Measurements from ENCODE around the gene GRK5. TPM values are rescaled to one million over a fixed set of nuclear protein-coding genes. Genes with fewer than 3 reads are reported as not detected.

The GRK5 gene
- total and polyA plus RNA-seq, 3 experiments from 2014 or later: 7.7 to 13.8 (median 13.6) TPM

DNA sequence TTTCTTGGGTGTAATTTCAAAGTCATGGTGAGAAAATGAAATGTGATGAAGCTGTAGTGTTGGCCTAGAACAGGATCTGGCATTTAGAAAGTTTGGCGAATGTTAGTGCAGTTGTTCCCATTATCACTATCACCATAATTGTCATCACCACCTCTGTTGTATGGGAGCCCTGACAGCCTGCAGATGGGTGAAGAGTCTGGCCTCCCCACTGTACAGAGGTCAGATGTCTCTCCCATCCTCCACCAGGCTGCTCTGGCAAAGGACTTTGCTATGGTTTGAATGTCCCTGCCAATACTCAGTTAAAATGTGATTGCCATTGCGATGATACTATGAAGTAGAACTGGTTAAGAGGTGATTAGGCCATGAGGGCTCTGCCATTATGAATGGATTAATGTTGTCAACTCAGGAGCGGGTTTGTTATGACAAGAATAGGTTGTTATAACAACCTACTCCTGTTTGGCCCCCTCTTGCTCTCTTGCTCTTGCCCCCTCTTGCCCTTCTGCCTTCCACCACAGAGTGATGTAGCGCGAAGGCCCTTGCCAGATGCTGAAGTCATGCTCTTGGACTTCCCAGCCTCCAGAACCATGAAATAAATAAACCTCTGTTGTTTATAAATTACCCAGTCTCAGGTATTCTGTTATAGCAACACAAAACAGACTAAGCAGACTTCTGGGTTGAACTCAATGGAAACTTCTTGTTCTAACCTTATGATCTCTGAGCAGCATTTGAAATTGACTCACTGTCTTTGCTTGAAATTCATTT, 90.0 kb downstream of the GRK5 start:
- peaks cover 0 to 18% (median 13%) of the 10 kb centered on the region in 3 donors for H3K36me3 Mint-ChIP-seq
- H3K4me3 ChIP-seq (ENCODE audit: low read length): no peak overlapping the region
- H3K27ac ChIP-seq (ENCODE audit: low read depth, low read length): no peak overlapping the region
- H3K4me1 ChIP-seq (ENCODE audit: insufficient read depth, low read length): peaks cover 57% of the 10 kb centered on the region
- H3K9me3 Mint-ChIP-seq: peaks cover 0 to 5% (median 0%) of the 10 kb centered on the region in 5 donors
- peak overlapping the region in 2 of 8 donors; percentile 26 to 90 for H3K27ac Mint-ChIP-seq
- no peaks in the 10 kb centered on the region for H3K27me3 Mint-ChIP-seq
- H3K4me3 Mint-ChIP-seq: no peak overlapping the region
- no peaks in the 10 kb centered on the region for H3K36me3 ChIP-seq (ENCODE audit: insufficient read depth, low read length)
- peaks cover 51 to 58% (median 58%) of the 10 kb centered on the region in 3 donors for H3K4me1 Mint-ChIP-seq
- CTCF ChIA-PET: interaction anchor here (3.3 kb wide), 1 partner anchor 90 kb away, joined by 12 read pairs; the partner anchor contains the start of gene GRK5
- DNase-seq: no peak
- no peaks in the 10 kb centered on the region for H3K27me3 ChIP-seq (ENCODE audit: insufficient read depth, low read length, poor library complexity, severe bottlenecking)
- POLR2A ChIA-PET: no interaction called here
- H3K9me3 ChIP-seq (ENCODE audit: low read length): no peaks in the 10 kb centered on the region

DNA sequence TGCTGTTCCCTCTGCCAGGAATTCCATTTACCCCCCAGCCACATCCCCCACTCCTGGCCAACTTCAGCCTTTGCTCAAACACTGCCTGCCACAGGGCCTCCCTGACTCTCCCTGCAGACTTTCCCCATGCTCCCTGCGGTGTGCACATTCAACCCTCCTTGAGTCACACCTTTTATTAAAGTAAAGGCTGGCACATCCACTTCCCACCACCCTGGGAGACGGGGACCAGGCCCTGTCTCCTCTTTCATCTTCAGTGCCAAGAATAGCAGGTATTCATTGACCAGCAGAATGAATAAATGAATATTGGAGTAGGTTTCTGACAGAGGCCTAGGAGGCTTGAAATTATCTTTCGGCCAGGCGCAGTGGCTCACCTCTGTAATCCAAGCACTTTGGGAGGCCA, 91.4 kb downstream of the GRK5 start:
- Mint-ChIP-seq H3K4me1 (peaks cover 51 to 58% (median 57%) of the 10 kb centered on the region in 3 donors), H3K27me3 (no peaks in the 10 kb centered on the region), H3K36me3 (peaks cover 0 to 18% (median 13%) of the 10 kb centered on the region in 3 donors), H3K27ac (peak overlapping the region in 3 of 8 donors; percentile 29 to 92 (median 72)), H3K4me3 (no peak overlapping the region), H3K9me3 (peaks cover 0 to 5% (median 0%) of the 10 kb centered on the region in 5 donors)
- POLR2A ChIA-PET: no interaction called here
- Histone ChIP-seq H3K27me3 (ENCODE audit: insufficient read depth, low read length, poor library complexity, severe bottlenecking) (no peaks in the 10 kb centered on the region), H3K36me3 (ENCODE audit: insufficient read depth, low read length) (no peaks in the 10 kb centered on the region), H3K4me1 (ENCODE audit: insufficient read depth, low read length) (peaks cover 57% of the 10 kb centered on the region), H3K27ac (ENCODE audit: low read depth, low read length) (no peak overlapping the region), H3K4me3 (ENCODE audit: low read length) (no peak overlapping the region), H3K9me3 (ENCODE audit: low read length) (no peaks in the 10 kb centered on the region)
- CTCF ChIA-PET: interaction anchor here (3.3 kb wide), 1 partner anchor 92 kb away, joined by 12 read pairs; the partner anchor contains the start of gene GRK5
- DNase-seq: no peak

DNA sequence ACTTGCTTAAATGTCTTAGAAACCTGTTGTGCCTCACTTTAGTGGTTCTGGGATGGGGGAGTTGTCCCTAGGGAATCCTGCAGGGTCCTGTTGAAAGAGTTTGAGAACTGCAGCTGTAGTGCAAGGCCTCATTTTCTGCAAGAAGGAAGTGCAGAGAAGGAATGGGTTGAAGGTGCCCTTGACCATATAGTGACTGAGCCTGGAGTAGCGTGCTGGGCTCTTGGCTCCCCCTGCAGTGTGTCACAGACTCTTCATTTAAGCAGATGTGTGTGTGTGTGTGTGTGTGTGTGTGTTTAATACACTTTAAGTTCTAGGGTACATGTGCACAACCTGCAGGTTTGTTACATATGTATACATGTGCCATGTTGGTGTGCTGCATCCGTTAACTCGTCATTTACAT, 92.2 kb downstream of the GRK5 start:
- Mint-ChIP-seq H3K9me3 (peaks cover 0 to 5% (median 0%) of the 10 kb centered on the region in 5 donors), H3K4me1 (peaks cover 52 to 62% (median 57%) of the 10 kb centered on the region in 3 donors), H3K4me3 (peak overlapping the region in 1 of 7 donors; percentile 12), H3K36me3 (peaks cover 0 to 18% (median 13%) of the 10 kb centered on the region in 3 donors), H3K27ac (peak overlapping the region in 3 of 8 donors; percentile 26 to 96 (median 83)), H3K27me3 (no peaks in the 10 kb centered on the region)
- Histone ChIP-seq H3K27ac (ENCODE audit: low read depth, low read length) (no peak overlapping the region), H3K4me1 (ENCODE audit: insufficient read depth, low read length) (peaks cover 57% of the 10 kb centered on the region), H3K27me3 (ENCODE audit: insufficient read depth, low read length, poor library complexity, severe bottlenecking) (no peaks in the 10 kb centered on the region), H3K9me3 (ENCODE audit: low read length) (no peaks in the 10 kb centered on the region), H3K36me3 (ENCODE audit: insufficient read depth, low read length) (no peaks in the 10 kb centered on the region), H3K4me3 (ENCODE audit: low read length) (no peak overlapping the region)
- ChIA-PET CTCF (interaction anchor here (1.0 kb wide), 1 partner anchor 92 kb away, joined by 3 read pairs; the partner anchor contains the start of gene GRK5), POLR2A (interaction anchor here (0.6 kb wide), 1 partner anchor 64 kb away, joined by 3 read pairs; no protein-coding TSS in a partner anchor)
- no peak for DNase-seq

DNA sequence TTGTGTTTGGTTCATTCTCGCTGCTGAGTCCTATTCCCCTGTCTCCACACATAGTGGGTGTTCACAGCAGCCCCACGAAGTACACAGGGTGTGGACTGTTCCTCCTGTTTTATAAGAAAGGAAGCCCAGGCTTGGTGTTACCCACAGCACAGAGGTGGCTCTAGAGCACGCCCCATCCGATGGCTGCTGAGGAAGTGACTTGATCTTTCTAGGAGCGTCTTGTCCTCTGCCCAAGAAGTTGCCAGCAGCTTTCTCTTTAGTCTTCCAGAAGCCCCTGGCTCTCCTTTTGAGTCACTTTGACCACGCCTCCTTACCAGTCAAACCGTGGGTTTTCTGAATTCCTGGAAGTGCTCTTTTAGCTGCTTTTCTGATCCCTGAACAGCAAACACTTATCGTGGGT, 94.0 kb downstream of the GRK5 start:
- CTCF ChIA-PET: interaction anchor here (9.4 kb wide), 1 partner anchor 92 kb away, joined by 112 read pairs; the partner anchor contains the start of gene GRK5
- peak overlapping the region; percentile 49 for H3K4me3 ChIP-seq (ENCODE audit: low read length)
- peaks cover 70 to 81% (median 70%) of the 10 kb centered on the region in 3 donors for H3K4me1 Mint-ChIP-seq

DNA sequence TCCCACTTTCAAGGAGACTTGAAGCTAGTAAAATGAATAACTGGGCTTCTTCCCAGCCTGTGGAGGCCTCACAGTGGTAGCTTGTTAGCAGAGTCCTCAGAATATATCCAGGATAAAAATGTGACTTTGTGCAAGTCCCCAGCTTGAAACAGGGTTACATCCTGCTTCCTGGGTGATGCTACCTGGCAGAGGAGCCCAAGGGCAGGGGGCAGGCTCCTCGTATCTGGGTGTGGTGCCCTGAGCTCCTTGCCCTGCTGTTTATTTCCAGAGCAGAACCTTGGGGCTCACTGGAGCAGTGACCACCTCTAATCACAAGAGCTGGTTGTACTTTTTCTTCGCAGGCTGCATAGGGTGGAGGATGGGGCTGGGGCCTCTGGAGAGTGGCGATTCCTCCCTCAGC, 94.8 kb downstream of the GRK5 start:
- Mint-ChIP-seq H3K27me3 (peaks cover 0 to 3% of the 10 kb centered on the region in 2 donors), H3K9me3 (peaks cover 0 to 5% (median 0%) of the 10 kb centered on the region in 5 donors), H3K36me3 (peaks cover 0 to 7% (median 7%) of the 10 kb centered on the region in 3 donors), H3K27ac (peak overlapping the region; percentile 44 to 97 (median 95)), H3K4me3 (peak overlapping the region in 6 of 7 donors; percentile 27 to 79 (median 66)), H3K4me1 (peaks cover 76 to 85% (median 78%) of the 10 kb centered on the region in 3 donors)
- no peaks in the 10 kb centered on the region for H3K27me3 ChIP-seq (ENCODE audit: insufficient read depth, low read length, poor library complexity, severe bottlenecking)
- H3K36me3 ChIP-seq (ENCODE audit: insufficient read depth, low read length): no peaks in the 10 kb centered on the region
- POLR2A ChIA-PET: interaction anchor here (0.6 to 0.7 kb wide), 2 partner anchors 91 to 349 kb away, joined by 3 to 4 read pairs; partner anchors contain the start of gene BAG3
- CTCF ChIA-PET: interaction anchor here (0.7 to 9.4 kb wide), 3 partner anchors 31 to 189 kb away, joined by 3 to 112 read pairs (median 3); partner anchors contain the start of gene GRK5
- H3K4me1 ChIP-seq (ENCODE audit: insufficient read depth, low read length): peaks cover 84% of the 10 kb centered on the region
- no peak overlapping the region for H3K27ac ChIP-seq (ENCODE audit: low read depth, low read length)
- DNase-seq: no peak
- peak overlapping the region; percentile 49 for H3K4me3 ChIP-seq (ENCODE audit: low read length)
- H3K9me3 ChIP-seq (ENCODE audit: low read length): no peaks in the 10 kb centered on the region

More for the DNA sequence above, 94.0 kb downstream of the GRK5 start:
- peak overlapping the region; percentile 7 to 83 (median 77) for H3K4me3 Mint-ChIP-seq
- Histone ChIP-seq H3K27ac (ENCODE audit: low read depth, low read length) (no peak overlapping the region), H3K36me3 (ENCODE audit: insufficient read depth, low read length) (no peaks in the 10 kb centered on the region), H3K4me1 (ENCODE audit: insufficient read depth, low read length) (peaks cover 76% of the 10 kb centered on the region), H3K27me3 (ENCODE audit: insufficient read depth, low read length, poor library complexity, severe bottlenecking) (no peaks in the 10 kb centered on the region), H3K9me3 (ENCODE audit: low read length) (no peaks in the 10 kb centered on the region)
- H3K36me3 Mint-ChIP-seq: peaks cover 0 to 10% (median 9%) of the 10 kb centered on the region in 3 donors
- peak overlapping the region; percentile 83 to 97 (median 95) for H3K27ac Mint-ChIP-seq
- peak; percentile 44 to 82 (median 61) for DNase-seq
- POLR2A ChIA-PET: interaction anchor here (0.9 to 1.0 kb wide), 2 partner anchors 92 to 94 kb away, joined by 3 read pairs; partner anchors contain the start of gene GRK5
- H3K9me3 Mint-ChIP-seq: peaks cover 0 to 5% (median 0%) of the 10 kb centered on the region in 5 donors
- peaks cover 0 to 3% of the 10 kb centered on the region in 2 donors for H3K27me3 Mint-ChIP-seq

DNA sequence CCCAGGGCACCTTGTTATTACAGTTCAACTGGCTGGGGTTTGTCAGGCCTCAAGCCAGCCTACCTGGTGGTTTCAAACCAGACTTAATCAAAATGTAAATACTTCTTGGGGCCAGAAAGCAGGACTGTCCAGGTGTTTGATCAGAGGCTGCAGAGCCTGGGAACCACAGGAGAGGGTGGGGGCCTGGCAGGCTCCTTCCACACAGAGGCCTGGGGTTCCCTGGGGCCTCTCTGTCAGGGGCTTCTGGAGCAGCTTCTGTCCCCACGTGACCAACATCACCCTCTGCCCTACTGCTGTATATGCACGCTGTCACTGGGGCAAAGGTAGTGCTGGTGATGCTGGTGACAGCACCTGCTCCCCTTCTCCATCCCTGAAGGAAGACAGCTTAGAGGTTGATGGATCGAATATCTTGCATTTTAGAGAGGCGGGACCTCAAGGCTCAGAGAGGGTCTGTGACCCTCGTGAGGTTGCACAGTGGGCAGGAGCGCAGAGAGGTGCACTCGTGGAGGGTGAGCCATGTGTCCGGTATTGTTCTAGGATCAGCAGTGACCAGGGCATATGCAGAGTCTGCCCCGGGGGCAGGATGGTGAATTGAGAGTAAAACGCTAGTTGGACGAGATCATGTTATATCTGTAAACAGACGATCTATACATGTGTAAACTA, 95.4 kb downstream of the GRK5 start:
- peaks cover 89% of the 10 kb centered on the region for H3K4me1 ChIP-seq (ENCODE audit: insufficient read depth, low read length)
- peaks cover 82 to 90% (median 82%) of the 10 kb centered on the region in 3 donors for H3K4me1 Mint-ChIP-seq
- ChIA-PET CTCF (interaction anchor here (0.8 to 9.4 kb wide), 2 partner anchors 31 to 94 kb away, joined by 3 to 112 read pairs; partner anchors contain the start of gene GRK5), POLR2A (interaction anchor here (0.6 to 0.7 kb wide), 2 partner anchors 91 to 348 kb away, joined by 3 to 4 read pairs; partner anchors contain the start of gene BAG3)
- no peak for DNase-seq
- peaks cover 0 to 4% (median 3%) of the 10 kb centered on the region in 3 donors for H3K36me3 Mint-ChIP-seq
- peaks cover 0 to 2% (median 0%) of the 10 kb centered on the region in 5 donors for H3K9me3 Mint-ChIP-seq
- no peak overlapping the region for H3K27ac ChIP-seq (ENCODE audit: low read depth, low read length)
- no peak overlapping the region for H3K4me3 ChIP-seq (ENCODE audit: low read length)
- H3K27ac Mint-ChIP-seq: peak overlapping the region; percentile 53 to 97 (median 95)
- H3K4me3 Mint-ChIP-seq: peak overlapping the region in 5 of 7 donors; percentile 24 to 79 (median 27)
- H3K36me3 ChIP-seq (ENCODE audit: insufficient read depth, low read length): no peaks in the 10 kb centered on the region
- no peaks in the 10 kb centered on the region for H3K27me3 ChIP-seq (ENCODE audit: insufficient read depth, low read length, poor library complexity, severe bottlenecking)
- H3K9me3 ChIP-seq (ENCODE audit: low read length): no peaks in the 10 kb centered on the region
- H3K27me3 Mint-ChIP-seq: peaks cover 0 to 3% of the 10 kb centered on the region in 2 donors

DNA sequence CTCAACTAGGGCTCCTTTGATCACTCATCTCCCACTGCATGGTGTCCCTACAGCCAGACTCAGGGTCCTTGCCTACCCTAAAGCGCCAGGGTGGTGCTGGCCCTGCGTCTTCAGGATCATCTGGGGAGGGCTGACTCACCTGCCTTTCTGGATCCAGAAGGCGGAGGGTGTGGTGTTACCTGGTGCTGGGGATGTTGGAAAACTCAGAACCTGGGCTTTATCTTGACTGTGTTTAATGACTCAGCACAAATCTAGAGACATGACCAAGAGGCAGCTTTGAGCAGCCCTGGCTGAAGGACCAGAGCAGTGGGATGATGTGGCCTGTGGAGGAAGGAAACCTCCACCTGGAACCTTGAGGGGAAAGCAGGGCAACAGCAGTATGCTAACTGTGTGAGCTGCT, 96.5 kb downstream of the GRK5 start:
- Mint-ChIP-seq H3K4me3 (no peak overlapping the region), H3K4me1 (peaks cover 76 to 84% (median 79%) of the 10 kb centered on the region in 3 donors), H3K27ac (peak overlapping the region in 2 of 8 donors; percentile 47 to 53), H3K36me3 (no peaks in the 10 kb centered on the region), H3K9me3 (no peaks in the 10 kb centered on the region), H3K27me3 (peaks cover 0 to 3% of the 10 kb centered on the region in 2 donors)
- Histone ChIP-seq H3K27ac (ENCODE audit: low read depth, low read length) (no peak overlapping the region), H3K27me3 (ENCODE audit: insufficient read depth, low read length, poor library complexity, severe bottlenecking) (no peaks in the 10 kb centered on the region), H3K4me1 (ENCODE audit: insufficient read depth, low read length) (peaks cover 87% of the 10 kb centered on the region), H3K9me3 (ENCODE audit: low read length) (no peaks in the 10 kb centered on the region), H3K4me3 (ENCODE audit: low read length) (no peak overlapping the region), H3K36me3 (ENCODE audit: insufficient read depth, low read length) (no peaks in the 10 kb centered on the region)
- ChIA-PET CTCF (interaction anchor here (0.9 to 9.4 kb wide), 3 partner anchors 33 to 164 kb away, joined by 3 to 112 read pairs (median 3); partner anchors contain the start of gene GRK5), POLR2A (interaction anchor here (0.7 kb wide), 1 partner anchor 97 kb away, joined by 3 read pairs; no protein-coding TSS in a partner anchor)
- no peak for DNase-seq

All from CD8-positive, alpha-beta memory T cell (primary cell).